HUDEP-2 (cell line): ENCODE measurements around the gene AGAP1.
A peak's percentile ranks its signal among the peaks of the same experiment; 100 is the strongest.

Experiments used
- DNase-seq, 76 experiments: peaks; one replicate each; lab custom pipeline; 2025; ENCODE audit not compliant: unreplicated experiment in 76 of 76; lab: John Stamatoyannopoulos, UW

Gene AGAP1

DNA sequence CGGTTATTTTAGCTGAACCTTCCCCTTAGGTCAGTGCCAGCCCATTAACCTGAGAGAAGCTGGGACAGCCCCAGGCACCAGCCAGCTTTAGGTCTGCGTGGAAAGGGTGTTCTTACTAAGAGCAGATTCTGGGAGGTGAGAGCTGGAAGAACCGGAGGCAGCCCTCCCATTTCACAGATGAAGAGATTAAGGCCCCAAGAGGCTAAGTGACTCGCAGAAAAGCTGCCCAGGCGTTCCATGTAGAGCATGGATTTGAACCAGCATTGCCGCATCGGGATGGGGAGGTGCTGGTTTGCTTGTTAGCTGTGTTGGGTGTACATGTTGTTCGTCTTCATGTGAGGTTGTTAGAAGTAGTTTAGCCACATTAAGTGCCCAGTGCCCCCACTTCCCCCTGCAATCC lies 203.2 kb downstream of the AGAP1 start:
- no peak for DNase-seq

DNA sequence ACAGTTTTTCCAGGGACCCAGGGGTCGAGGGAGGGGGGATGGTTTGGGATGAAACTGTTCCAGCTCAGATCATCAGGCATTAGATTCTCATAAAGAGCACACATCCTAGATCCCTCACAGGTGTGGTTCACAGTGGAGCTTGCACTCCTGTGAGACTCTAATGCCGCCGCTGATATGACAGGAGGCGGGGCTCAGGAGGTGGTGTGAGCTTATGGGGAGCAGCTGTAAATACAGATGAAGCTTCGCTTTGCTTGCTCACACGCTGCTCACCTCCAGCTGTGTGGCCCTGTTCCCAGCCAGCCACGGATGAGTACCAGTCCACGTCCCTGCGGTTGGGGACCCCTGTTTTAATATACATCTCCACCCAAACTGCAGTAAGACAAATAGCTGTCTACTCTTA lies 204.2 kb downstream of the AGAP1 start:
- DNase-seq = no peak

- DNase-seq = no peak
Observed at GRCh38 chr2:235698491-235698890, 204.6 kb downstream of the AGAP1 start.

- DNase-seq = no peak
Observed at GRCh38 chr2:235699576-235699975, 205.7 kb downstream of the AGAP1 start.

DNA sequence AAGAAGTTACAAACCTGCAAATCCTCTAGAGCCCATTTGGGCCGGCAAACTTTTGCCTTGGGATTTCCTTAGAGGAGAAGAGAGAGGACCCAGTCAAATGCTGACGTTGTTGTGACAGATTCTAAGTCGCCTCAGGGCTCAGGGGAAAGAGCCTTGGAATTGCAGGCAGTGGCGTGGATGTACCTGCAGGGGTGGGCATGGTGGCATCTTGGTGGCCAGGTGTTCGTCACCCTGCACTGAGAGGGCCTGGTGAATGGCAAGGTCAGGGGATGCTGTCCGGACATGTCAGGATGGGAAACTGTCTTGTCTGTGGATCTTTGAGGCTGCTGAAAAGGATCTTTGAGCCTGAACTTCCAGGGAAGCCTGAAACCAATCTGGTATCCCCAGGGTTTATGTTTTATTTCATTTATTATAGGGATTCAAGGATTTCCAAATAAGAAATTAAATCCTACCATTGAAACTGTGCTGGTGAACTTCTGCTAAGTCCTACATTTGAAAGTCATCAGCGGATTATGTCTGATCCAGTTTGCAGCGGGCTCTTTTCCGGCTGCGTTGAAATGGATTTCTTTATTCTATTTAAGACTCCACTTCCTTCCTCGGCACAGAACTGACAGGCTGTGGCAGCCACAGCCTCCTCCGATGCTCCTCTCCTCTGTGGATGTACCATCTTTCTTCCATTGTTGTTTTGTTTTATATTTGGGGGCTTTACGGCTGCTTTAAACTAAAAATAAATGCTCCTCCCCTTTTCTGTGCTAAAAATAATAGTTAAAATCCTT lies 207.6 kb downstream of the AGAP1 start:
- no peak for DNase-seq

DNA sequence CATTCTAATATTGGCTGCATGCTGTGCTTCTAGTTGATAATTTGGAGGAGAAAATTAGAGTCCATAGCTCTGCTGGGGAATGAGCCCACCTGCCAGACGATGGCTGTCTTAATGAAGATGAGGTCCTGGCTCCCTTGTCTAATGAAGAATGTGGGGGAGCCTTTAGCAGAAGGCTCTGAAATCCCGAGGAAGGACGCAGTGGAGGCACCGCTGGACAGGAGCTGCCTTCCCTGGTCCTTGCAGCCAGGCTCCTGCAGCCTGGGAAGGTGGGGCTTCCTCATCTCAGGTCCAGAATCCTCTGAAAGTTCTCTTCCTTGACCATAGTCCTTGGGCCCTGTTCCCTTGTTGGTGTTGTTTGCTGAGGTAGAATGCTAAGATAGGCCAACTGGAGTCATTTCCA lies 208.3 kb downstream of the AGAP1 start:
- no peak for DNase-seq

DNA sequence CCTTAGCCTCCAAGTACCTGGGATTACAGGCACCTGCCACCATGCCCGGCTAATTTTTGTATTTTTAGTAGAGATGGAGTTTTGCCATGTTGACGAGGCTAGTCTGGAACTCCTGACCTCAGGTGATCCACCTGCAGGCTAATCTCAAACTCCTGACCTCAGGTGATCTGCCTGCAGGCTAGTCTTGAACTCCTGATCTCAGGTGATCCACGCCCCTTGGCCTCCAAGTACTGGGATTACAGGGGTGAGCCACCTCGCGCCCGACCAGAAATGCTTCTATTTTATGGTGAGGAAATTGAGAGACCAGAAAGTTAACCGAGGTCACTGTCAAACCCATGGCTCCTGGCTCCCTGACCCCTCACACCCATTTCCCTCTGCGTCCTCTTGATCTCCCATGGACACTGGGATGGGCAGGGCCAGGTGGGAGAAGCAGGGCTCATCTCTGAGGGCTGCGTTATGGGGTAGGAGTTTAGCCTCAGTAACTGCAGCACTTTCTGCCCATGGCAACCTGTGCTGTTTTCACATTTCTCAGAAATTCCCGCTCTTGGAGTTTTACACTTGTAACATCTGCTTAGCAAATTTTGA lies 210.0 kb downstream of the AGAP1 start:
- DNase-seq = no peak

- DNase-seq = no peak
Observed at GRCh38 chr2:235705296-235705695, 211.5 kb downstream of the AGAP1 start.

GRCh38 chr2:235706506-235706905 lies 212.7 kb downstream of the AGAP1 start:
- no peak for DNase-seq

DNA sequence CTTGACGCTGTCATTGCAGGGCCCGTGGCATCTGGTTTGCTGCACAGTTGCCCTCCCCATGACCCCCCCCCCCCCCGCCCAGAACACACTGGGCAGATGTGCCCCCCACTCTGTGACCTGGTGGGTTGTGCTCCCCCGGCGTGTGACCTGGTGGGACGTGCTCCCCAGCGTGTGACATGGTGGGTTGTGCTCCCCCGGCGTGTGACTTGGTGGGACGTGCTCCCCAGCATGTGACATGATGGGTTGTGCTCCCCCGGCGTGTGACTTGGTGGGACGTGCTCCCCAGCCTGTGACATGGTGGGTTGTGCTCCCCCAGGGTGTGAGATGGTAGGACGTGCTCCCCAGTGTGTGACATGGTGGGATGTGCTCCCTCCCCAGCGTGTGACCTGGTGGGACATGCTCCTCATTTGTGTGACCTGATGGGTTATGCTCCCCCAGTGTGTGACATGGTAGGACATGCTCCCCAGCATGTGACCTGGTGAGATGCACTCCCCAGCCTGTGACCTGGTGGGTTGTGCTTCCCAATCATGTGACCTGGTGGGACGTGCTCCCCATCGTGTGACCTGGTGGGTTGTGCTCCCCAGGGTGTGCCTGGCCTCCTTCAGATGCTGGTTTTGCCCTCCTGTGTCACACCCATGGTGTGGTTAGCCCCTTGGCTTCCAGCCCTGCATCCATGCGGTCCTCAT lies 213.7 kb downstream of the AGAP1 start:
- DNase-seq = peak in 57 of 76 experiments; percentile 5 to 69 (median 36)

DNA sequence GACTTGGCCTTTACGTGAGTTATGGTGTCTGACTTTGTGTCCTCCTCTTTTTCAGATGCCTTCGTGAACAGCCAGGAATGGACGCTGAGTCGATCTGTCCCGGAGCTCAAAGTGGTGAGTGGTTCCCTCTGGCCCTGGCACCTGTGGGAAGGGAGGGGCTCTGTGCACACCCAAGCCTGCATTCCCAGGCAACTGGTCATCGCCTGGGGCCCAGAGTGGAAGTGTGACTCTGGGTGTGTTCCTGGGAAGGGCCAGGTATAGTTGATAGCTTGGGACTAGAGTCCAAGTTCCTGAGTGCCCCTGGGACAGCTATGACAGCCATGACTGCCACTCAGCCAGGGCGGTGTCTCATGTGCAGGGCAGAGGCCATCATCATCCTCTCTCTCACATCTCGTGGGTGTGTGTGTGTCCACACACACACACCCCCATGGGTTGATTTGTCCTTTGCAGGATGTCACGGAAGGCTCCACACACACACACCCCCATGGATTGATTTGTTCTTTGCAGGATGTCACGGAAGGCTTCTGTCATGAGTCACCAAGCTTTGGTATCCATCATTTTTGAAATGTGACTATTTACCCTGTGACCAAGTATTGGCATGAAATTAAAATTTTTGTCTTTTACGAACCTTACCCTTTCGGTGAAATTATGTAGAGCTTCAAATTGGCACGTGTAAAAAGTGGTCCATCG lies 215.4 kb downstream of the AGAP1 start:
- DNase-seq = no peak

- peak in 6 of 76 experiments; percentile 6 to 29 (median 10) for DNase-seq
Observed at GRCh38 chr2:235709969-235710879, 216.4 kb downstream of the AGAP1 start.

GRCh38 chr2:235710933-235711332 lies 217.1 kb downstream of the AGAP1 start:
- no peak for DNase-seq

DNA sequence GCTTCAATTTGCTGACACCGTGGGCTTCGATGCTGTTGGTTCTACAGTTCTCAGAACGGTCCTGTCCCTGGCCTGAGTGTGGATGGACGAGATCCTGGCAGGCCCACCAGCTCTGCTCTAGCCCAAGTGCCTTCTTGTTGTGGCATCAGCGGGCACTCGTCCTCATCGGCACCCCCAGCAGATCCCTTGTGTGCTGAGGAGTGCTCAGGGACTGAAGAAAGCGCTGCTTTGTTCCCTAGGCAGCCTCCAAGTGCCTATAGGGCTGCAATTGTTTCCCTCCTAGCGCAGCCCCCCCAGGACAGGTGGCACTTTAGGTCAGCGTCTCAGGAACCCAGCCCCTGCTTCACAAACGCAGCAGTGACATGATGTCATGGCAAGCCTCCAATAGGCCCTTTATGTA lies 217.7 kb downstream of the AGAP1 start:
- DNase-seq = no peak

GRCh38 chr2:235712176-235712575 lies 218.3 kb downstream of the AGAP1 start:
- DNase-seq = no peak

GRCh38 chr2:235713189-235713588 lies 219.3 kb downstream of the AGAP1 start:
- DNase-seq = no peak

DNA sequence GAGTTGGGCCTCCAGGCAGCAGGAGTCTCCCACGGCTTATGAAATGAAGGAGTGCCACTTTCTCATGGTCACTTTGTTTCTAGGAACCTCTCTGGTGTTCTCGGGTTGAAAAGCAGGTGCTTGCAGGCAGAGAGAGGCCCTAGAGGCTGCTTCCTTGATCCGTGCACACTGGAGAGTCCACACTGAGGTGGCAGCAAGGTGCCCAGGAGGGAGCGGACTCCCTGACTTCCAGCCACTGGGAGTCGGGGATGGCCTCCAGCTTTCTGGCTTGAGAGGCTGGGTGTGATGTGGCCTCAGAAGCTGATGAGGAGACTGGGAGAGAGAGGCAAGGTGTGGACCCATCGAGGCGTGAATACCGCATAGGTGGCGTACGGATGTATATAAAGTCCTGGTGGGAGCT lies 221.8 kb downstream of the AGAP1 start:
- no peak for DNase-seq

- DNase-seq = no peak
Observed at GRCh38 chr2:235716875-235717496, 223.1 kb downstream of the AGAP1 start.

DNA sequence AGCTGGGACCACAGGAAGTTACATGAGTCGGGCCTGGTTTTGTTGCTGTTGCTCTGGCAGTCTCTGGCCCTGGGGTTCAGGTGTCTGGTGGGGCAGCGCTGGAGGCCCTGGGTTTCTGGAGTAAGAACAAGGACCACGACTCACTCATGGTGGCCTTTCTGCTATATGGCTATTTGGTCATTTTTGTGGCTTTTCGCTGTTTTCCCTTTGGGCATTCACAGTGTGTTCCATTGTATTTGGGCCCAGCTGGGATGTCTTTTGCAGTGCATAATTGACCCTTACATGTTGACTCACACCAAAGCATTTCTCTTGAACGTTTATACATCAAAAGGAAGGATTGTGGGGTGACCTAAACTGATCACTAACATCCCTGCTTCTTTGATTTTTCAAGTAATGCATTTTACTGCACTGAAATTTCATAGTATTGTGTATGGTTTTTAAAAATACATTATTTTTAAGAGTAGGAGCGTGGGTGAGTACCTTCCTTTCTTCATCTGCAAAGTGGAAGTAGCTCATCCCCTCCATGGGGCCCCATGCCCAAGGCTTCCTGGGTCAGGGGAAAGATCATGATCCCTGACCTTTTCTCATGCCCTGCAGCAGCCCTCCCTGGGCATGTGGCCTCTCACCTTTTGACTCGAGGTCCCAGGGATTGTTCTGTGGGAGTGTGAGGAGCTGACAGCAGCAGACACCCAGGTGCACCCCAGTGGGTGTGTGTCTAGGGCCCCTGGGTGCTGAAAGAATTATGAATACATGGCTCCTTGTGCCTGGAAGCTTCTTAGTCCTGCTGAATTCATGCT lies 225.5 kb downstream of the AGAP1 start:
- no peak for DNase-seq
